HEK293T (cell line): ENCODE data around the gene MAPT.

Source experiments
- ARNT ChIP-seq: fragments of 450-650 bp; IDR thresholded peaks from 2 replicates; pipeline ENCODE4 v1.6.1; 2017; ENCODE audit warnings: mild to moderate bottlenecking
- BHLHE40 ChIP-seq: fragments of 450-650 bp; IDR thresholded peaks from 2 replicates; pipeline ENCODE4 v1.6.1; 2016; ENCODE audit warnings: mild to moderate bottlenecking, moderate library complexity, borderline replicate concordance
- ELF4 ChIP-seq: fragments of 450-650 bp; IDR thresholded peaks from 2 replicates; pipeline ENCODE4 v1.6.1; 2017; ENCODE audit warnings: antibody characterized with exemption
- FOXA1 ChIP-seq: fragments of 450-650 bp; IDR thresholded peaks from 2 replicates; pipeline ENCODE4 v1.6.1; 2016; ENCODE audit warnings: mild to moderate bottlenecking
- FOXK2 ChIP-seq: fragments of 450-650 bp; IDR thresholded peaks from 2 replicates; pipeline ENCODE4 v1.6.1; 2016; ENCODE audit warnings: mild to moderate bottlenecking
- FOXM1 ChIP-seq: fragments of 450-650 bp; IDR thresholded peaks from 2 replicates; pipeline ENCODE4 v1.6.1; 2017; ENCODE audit warnings: mild to moderate bottlenecking, borderline replicate concordance
- LEF1 ChIP-seq: fragments of 450-650 bp; IDR thresholded peaks from 2 replicates; pipeline ENCODE4 v1.6.1; 2017; ENCODE audit warnings: mild to moderate bottlenecking, borderline replicate concordance
- NFRKB ChIP-seq: fragments of 450-650 bp; IDR thresholded peaks from 2 replicates; pipeline ENCODE4 v1.6.1; 2016; ENCODE audit warnings: mild to moderate bottlenecking, moderate library complexity
- SUZ12 ChIP-seq: fragments of 450-650 bp; IDR thresholded peaks from 2 replicates; pipeline ENCODE4 v1.6.1; 2016; ENCODE audit warnings: mild to moderate bottlenecking

DNA sequence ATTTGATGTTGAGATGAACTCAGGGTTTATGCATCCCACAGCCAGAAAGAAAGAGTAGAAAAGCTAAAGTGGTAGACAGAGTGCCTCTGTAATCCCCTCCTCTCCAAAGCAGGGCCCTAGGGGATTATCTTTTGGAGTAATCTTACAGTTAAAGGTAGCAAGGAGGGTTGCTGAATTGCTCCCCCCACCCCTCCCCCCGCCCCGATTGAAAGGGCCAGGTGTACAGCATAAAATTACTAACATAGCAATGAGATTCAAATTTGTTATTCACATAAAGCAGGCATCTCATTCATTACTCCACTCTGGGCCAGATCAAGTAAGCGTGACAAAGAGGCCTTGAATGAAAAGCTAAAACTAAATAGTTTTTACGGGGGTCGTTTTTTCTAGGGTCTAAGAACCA, 177.4 kb downstream of the MAPT start:
- no peak for TF ChIP-seq LEF1
- TF ChIP-seq FOXM1: no peak
- TF ChIP-seq ARNT: no peak
- no peak for TF ChIP-seq FOXA1
- no peak for TF ChIP-seq BHLHE40
- no peak for TF ChIP-seq ELF4
- TF ChIP-seq NFRKB: no peak
- TF ChIP-seq FOXK2: no peak
- no peak for TF ChIP-seq SUZ12
